ENCODE results near the gene ARF3.

The ARF3 gene

DNA sequence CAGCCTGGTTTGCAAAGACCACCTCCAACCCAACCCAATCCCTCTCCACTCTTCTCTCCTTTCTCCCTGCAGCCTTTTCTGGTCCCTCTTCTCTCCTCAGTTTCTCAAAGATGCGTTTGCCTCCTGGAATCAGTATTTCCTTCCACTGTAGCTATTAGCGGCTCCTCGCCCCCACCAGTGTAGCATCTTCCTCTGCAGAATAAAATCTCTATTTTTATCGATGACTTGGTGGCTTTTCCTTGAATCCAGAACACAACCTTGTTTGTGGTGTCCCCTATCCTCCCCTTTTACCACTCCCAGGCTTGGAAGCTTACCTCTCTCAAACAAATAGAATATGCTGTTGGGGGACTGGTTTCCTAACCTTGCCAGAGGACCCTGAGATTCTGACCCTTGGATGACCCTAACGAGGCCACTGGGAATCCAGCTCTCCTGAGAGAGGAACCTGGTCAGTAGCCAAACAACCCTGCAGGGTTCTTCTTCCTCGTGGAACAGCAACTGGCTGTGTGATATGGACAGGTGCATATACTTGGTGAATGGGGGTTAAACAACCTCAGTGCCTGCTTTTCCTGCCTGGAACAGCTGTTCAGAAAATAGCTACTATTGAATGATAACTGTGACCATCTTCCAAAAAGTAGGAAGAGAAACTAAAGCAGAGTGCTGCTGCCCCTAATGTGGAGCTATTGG is 25.3 kb upstream of the ARF3 start:
- no peak overlapping the region for H3K27ac ChIP-seq
- no peaks in the 10 kb centered on the region for H3K36me3 ChIP-seq
- TF ChIP-seq, protein P1, sequence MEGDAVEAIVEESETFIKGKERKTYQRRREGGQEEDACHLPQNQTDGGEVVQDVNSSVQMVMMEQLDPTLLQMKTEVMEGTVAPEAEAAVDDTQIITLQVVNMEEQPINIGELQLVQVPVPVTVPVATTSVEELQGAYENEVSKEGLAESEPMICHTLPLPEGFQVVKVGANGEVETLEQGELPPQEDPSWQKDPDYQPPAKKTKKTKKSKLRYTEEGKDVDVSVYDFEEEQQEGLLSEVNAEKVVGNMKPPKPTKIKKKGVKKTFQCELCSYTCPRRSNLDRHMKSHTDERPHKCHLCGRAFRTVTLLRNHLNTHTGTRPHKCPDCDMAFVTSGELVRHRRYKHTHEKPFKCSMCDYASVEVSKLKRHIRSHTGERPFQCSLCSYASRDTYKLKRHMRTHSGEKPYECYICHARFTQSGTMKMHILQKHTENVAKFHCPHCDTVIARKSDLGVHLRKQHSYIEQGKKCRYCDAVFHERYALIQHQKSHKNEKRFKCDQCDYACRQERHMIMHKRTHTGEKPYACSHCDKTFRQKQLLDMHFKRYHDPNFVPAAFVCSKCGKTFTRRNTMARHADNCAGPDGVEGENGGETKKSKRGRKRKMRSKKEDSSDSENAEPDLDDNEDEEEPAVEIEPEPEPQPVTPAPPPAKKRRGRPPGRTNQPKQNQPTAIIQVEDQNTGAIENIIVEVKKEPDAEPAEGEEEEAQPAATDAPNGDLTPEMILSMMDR (IDR thresholded peaks at IDR 0.05; ENCODE audit: low read depth, low read length), result no peak
- peaks cover 45% of the 10 kb centered on the region for H3K27me3 ChIP-seq (ENCODE audit: insufficient read depth, low read depth, severe bottlenecking)
- H3K4me3 ChIP-seq (ENCODE audit: low read depth, low read length), result no peak overlapping the region
- no peak for DNase-seq
- H3K9me3 ChIP-seq (ENCODE audit: severe bottlenecking), result no peaks in the 10 kb centered on the region

DNA sequence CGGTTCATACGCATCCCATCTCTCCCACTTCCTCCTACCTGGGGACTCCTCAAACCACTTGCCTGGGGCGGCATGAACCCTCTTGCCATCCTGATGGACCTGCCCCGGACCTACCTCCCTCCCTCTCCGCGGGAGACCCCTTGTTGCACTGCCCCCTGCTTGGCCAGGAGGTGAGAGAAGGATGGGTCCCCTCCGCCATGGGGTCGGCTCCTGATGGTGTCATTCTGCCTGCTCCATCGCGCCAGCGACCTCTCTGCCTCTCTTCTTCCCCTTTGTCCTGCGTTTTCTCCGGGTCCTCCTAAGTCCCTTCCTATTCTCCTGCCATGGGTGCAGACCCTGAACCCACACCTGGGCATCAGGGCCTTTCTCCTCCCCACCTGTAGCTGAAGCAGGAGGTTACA is 24.5 kb upstream of the ARF3 start:
- Histone ChIP-seq H3K4me3 (ENCODE audit: low read depth, low read length) (no peak overlapping the region), H3K36me3 (no peaks in the 10 kb centered on the region), H3K27ac (no peak overlapping the region), H3K27me3 (ENCODE audit: insufficient read depth, low read depth, severe bottlenecking) (peaks cover 53% of the 10 kb centered on the region), H3K9me3 (ENCODE audit: severe bottlenecking) (no peaks in the 10 kb centered on the region)
- TF ChIP-seq, protein P1 (IDR thresholded peaks at IDR 0.05; ENCODE audit: low read depth, low read length), result no peak
- no peak for DNase-seq

DNA sequence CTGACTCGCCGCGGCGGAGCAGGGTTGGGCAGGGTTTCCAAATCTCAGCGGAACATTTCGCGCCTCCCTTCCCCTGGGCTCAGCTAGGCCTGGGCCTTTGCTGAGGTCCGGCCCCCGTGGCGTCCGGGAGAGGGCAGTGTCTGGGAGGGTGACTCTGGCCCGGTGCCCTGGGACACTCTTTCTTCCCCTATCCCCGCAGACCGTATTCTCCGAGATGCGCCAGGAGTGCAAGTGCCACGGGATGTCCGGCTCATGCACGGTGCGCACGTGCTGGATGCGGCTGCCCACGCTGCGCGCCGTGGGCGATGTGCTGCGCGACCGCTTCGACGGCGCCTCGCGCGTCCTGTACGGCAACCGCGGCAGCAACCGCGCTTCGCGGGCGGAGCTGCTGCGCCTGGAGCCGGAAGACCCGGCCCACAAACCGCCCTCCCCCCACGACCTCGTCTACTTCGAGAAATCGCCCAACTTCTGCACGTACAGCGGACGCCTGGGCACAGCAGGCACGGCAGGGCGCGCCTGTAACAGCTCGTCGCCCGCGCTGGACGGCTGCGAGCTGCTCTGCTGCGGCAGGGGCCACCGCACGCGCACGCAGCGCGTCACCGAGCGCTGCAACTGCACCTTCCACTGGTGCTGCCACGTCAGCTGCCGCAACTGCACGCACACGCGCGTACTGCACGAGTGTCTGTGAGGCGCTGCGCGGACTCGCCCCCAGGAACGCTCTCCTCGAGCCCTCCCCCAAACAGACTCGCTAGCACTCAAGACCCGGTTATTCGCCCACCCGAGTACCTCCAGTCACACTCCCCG is 23.9 kb upstream of the ARF3 start:
- TF ChIP-seq, protein P1 (IDR thresholded peaks at IDR 0.05; ENCODE audit: low read depth, low read length), result peak; percentile 49
- Histone ChIP-seq H3K36me3 (no peaks in the 10 kb centered on the region), H3K27me3 (ENCODE audit: insufficient read depth, low read depth, severe bottlenecking) (peaks cover 54% of the 10 kb centered on the region), H3K4me3 (ENCODE audit: low read depth, low read length) (peak overlapping the region; percentile 35), H3K9me3 (ENCODE audit: severe bottlenecking) (no peaks in the 10 kb centered on the region), H3K27ac (no peak overlapping the region)
- peak; percentile 45 for DNase-seq

DNA sequence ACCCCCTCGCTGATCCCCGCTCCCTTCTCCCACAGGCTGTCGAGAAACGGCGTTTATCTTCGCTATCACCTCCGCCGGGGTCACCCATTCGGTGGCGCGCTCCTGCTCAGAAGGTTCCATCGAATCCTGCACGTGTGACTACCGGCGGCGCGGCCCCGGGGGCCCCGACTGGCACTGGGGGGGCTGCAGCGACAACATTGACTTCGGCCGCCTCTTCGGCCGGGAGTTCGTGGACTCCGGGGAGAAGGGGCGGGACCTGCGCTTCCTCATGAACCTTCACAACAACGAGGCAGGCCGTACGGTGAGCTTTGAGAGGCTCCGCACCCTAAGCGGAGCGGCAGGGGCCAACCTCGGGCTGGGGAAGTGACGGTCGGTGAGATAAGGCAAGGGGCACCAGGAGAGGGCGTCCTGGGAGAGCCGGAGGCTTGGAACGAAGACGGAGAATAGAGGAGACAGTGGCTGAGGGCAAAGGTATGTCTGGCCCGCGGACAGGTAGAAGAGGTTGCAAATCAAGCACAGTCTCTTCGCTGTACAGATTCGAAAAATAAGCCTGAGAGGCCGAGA is 23.2 kb upstream of the ARF3 start:
- Histone ChIP-seq H3K27me3 (ENCODE audit: insufficient read depth, low read depth, severe bottlenecking) (peaks cover 54% of the 10 kb centered on the region), H3K36me3 (no peaks in the 10 kb centered on the region), H3K4me3 (ENCODE audit: low read depth, low read length) (peak overlapping the region; percentile 35), H3K27ac (no peak overlapping the region), H3K9me3 (ENCODE audit: severe bottlenecking) (no peaks in the 10 kb centered on the region)
- TF ChIP-seq, protein P1 (IDR thresholded peaks at IDR 0.05; ENCODE audit: low read depth, low read length), result peak; percentile 49
- DNase-seq, result peak; percentile 65

DNA sequence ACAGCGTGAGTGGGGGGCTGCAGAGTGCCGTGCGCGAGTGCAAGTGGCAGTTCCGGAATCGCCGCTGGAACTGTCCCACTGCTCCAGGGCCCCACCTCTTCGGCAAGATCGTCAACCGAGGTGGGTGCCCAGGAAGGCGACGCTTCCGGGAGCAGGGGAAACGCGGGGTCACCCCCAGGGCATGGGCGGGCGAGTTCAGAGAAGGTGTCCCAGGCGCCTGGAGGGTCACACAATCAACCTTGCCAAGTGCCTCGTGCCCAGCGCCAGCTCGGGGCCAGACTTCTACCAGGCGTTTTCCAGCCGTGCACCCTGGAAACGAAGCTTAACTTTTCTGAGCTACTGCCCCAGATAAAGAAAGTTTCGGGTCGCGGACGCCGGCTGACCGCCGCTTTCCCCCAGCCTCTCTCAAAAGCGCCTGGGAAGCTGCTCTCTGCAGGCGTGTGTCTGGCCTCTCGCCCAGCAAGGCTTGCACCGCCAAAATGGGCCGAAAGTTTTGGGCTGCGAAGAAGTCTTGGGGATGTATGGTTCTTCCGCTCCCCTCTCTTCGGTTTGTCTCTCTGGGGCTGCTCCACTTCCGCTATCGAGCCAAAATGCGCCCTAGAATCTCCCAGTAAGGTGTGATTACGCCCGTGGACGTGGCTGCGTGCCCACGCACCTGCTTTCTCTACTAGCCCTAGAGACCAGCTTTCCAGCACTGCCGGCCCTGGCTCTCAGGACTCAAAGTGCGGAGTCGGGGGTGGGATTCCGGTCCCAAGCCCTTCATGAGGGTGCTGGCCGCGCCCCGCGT is 22.5 kb upstream of the ARF3 start:
- no peak for DNase-seq
- TF ChIP-seq, protein P1 (IDR thresholded peaks at IDR 0.05; ENCODE audit: low read depth, low read length), result no peak
- peak overlapping the region; percentile 35 for H3K4me3 ChIP-seq (ENCODE audit: low read depth, low read length)

More for the DNA sequence above, 22.5 kb upstream of the ARF3 start:
- Histone ChIP-seq H3K27ac (no peak overlapping the region), H3K9me3 (ENCODE audit: severe bottlenecking) (no peaks in the 10 kb centered on the region), H3K27me3 (ENCODE audit: insufficient read depth, low read depth, severe bottlenecking) (peaks cover 54% of the 10 kb centered on the region), H3K36me3 (no peaks in the 10 kb centered on the region)

Data from WERI-Rb-1 (cell line).